ENCODE measurements around the gene PRR30.

Gene PRR30

DNA sequence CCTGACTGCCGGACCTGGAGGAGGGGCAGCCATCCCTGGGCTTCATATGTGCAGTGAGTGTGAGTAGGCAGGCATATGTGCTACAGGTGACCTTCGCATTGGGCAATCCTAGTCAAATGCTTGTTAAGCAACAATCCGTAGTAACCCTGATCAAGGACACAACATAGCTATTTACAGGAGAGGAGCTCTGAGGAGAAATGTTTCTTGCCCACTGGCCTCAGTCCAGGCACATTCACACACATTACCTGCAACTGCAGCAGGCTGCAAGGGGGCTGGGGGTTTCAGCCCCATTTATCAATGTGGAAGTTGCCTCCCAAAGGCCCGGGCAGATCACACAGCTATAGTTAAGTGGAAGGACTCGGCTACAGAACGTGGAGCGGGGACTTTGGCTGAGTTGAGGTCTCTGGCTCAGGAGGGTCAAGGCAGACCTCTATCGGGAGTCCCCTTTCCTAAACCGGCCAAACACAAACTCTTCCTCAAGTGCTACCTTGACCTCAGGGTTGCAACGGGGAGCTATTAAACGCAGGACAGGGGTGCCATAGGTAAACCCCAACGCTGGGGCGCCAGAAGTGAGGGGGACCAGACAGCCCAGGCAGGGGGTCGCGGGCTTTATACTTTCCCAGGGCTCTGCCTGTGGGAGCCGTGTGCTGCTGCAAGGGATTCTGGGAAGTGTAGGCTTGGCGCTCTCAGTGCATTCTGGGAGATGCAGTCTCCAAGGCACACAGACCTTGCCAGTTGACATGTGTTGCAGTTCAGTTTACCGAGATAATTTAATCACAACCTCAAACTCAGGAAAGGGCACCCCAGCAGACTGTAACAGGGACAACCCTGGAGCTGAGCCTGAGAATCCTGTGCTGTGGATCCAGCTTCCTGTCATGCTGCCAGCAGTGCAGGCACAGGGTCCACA lies 43.2 kb downstream of the PRR30 start:
- DNase-seq, result peak; percentile 16

DNA sequence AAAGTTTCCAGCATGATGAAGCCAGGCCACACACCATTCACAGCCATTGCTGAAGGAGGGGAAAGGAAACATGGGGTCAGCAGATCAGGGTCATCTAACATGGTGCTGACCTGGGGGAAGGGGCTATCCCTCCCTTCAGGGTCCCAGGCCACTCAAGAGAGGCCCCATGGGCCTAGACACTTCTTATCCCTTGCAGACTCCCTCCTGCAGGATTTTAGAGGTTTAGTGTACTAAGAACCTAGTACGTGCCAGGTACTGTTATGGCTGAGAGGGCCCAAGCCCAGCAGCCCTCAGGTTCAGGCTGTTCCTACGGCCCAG lies 43.8 kb downstream of the PRR30 start:
- no peak for DNase-seq

DNA sequence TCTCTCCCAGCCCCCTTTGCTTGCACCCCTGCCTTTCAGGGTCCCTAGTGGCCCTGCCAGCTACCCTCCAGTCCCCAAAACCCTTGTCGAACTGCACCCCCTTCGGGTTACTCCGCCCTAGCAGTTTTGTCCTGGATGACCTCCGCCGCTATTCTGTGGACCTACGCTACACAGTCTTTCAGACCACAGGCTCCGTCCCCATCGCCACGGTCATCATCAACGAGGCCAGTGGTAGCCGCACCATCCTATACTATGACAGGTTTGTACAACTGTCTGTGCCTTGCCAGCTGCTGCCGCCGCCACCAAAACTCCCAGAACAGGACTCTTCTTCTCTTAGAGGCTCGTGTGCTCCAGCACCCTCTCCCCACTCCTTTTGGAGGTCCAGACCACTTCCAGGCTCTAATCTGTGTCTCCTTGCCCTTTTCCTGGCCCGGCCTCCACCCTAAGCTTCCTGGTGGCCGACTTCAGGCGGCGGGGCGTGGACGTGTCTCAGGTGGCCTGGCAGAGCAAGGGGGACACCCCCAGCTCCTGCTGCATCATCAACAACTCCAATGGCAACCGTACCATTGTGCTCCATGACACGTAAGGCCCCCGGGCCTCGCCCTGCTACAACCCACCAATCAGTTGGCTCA lies 44.7 kb downstream of the PRR30 start:
- no peak for DNase-seq

DNA sequence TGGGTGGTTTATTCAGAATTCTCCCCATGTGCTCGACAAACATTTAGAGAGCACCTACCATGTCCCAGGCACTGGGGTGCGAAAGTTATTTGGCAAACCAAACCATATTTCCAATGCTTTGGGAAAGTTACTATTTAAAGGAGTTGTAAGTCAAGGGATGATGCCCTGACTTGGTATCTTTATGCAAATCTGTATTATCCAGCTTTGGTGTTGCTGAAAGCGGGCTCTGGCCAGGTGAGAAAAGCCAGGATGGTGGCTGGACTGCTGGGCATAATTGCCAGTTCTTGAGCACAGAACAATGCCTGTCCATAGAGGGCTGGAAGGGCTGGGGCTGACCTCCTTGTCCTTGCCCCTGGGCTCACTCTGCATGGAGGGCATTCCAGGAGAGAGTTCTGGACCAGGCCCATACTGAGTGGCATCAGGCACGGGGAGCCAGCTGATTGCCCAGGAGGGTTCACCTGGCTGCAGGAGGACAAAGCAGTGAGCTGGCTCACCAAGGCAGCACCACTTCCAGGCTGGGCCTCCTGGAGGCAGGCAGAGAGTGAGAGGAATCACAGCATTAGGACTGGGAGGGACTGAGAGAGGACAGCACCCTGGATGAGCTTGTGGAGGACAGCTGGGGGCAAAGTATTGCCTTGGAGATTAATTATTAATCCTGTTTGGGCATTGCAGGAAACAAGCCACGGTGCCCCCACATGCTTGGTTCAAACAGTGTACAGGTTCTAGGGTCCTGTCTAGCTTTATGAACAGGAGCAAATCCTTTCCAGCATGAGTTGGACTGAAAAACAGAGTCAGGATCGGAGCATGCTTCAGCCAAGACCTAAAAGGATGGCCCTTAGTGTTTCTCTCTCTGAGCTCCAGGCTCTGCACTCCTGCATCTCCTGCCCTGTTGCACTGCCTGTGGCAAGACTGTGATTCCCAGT lies 45.5 kb downstream of the PRR30 start:
- no peak for DNase-seq

DNA sequence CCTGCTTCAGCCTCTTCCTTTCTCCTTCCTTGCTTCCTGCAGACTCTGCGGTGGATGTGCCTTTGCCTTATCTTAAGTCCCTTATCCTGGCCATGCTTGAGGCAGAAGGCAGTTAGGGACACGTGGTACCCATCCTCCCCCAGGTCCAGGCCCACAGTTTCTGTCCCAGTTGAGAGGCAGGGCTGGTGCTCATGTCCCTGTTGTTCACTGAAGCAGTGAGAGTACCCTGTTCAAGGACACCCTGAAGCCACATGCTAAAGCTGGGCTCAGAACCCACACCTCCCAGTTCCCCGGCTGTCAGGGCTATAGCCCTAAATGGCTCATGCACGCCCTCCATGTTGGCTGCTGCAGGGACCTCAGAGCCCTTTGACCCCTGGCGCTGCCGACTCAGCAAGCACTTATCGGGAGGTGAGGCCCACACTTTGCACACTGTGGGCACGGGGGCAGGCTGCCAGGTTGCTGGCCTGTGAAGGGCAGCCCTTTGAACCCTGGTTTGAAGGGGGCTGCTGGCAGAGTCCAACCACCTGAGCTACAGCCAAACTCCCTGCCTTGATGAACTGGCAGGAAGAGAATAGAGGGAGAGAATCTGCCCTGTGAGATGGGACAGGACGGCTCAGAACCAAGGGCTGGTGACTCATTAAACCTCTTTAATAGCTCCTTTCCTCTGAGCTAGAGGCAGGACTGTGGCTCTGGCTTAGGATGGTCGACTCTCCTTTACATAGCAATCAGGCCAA lies 46.3 kb downstream of the PRR30 start:
- DNase-seq, result no peak

DNA sequence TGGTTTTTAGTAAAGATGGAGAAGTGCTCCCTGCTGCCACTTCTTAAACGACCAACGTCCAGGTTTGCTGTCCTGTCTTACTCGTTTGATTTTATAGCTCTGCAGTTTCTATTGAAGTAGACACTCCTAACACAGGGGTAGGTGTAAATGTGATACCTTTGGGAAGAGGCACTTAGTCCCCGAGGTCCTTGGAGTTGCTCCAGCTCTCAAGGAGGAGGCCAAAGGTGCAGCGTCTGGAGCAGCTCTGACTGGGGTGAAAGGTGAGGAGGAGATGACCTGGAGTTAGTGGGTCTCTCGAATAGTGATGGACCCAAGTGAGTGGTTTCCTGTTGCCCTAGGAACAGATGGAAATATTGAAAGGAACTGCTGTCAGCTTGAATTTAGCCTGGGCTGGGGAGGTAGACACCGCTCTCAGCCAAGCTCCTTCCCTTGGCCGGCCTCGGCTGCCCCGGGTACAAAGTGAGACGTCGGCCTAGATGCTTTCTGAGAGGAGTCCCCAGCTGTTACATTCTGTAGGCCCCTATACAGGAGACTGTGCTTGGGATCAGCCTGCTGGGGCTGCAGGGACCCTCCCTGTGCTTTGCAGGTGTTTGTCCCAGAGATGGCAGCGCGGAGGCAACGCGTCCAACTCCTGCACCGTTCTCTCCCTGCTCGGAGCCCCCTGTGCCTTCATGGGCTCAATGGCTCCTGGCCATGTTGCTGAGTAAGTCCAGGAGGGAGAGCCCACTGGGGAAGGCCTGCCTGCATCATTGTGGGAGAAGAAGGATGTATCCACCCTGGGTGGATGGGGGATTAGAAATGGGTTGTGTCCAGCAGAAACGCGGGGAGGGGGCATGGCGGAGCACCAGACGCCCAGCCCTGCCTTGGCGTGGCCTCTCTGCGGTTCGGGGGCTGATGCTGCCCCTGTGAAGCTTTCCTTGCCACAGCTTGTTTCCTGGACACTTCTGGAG lies 47.2 kb downstream of the PRR30 start:
- DNase-seq, result no peak

DNA sequence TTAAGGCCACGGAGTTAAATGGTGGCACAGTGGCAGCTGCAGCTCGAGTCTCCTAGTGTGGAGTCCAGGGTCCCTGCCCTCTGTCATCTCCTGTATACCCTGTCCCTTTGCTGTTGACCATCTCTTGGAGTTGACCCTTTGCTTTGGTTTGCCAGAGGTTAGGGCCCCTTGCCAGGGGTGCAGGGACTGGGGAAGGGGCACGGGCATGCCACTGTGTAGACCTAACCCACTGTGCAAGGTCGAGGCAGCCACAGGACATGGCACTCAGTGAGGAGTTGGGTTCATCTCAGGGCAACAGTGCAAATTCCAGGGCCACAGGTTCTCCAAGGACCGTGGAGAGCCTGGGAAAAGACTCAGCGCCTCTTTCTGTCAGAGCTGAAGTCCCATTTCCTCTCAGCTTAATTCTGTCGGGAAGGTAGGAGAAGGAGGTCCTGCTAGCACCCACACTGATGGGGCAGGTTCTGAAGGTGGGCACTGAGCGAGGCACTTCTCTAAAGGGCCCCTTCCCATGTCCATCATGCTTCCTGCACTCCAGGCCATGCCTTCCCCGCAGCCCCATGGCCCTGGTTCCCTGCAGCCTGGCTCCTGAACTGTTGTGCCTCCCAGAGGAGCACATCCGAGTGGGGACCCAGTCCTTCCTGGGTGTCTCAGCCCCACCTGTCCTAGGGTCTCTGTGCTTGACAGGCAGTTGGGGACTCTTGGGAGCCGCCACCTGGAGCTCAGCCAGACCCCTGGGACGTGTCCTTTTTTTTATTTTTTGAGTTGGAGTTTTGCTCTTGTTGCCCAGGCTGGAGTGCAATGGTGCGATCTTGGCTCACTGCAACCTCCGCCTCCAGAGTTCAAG lies 49.9 kb downstream of the PRR30 start:
- DNase-seq, result no peak

DNA sequence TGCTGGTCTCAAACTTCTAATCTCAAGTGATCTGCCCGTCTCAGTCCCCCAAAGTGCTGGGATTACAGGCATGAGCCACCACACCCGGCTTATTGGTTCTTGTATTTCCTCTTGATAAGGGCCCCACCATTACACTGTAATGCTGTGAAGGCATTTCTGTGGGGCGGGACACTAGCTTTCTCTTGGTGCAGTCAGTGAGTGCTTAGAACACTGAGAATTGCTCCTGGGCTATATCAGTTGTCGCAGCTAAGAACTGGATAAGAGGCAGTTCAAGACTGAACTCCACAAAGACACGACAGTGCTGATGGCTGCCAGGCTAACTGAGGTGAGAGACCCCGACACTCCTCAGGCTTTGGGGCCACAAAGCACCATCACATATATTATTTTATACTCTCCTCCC lies 50.6 kb downstream of the PRR30 start:
- DNase-seq, result no peak

DNA sequence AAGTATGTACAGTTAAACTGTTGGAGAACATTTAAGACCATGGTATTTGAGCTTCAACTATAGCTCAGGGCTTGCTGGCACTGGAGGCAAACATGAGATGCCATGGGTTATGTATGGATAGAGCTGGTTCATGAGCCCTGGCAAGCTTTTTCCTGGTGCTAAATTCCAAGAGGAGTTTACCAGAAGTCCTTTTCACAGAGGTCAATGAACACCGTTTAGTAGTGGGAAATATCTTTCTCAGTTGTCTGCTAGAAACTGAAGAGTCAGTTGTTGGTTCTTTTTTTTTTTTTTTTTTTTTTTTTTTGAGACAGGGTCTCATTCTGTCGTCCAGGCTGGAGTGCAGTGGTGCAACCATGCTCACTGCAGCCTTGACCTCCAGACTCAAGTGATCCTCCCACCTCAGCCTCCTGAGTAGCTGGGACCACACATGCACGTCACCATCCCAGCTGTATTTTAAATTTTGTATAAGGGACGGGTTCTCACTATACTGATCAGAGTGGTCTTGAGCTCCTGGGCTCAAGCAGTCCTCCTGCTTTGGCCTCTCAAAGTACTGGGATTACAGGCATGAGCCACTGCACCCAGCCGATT lies 51.3 kb downstream of the PRR30 start:
- no peak for DNase-seq

All from NCI-H526 treated with DMSO at 0.1 percent for 48 hours (cell line).